ENCODE data around the gene RBM47. TPM values are rescaled to one million over a fixed set of nuclear protein-coding genes. Genes with fewer than 3 reads are reported as not detected.
"Not testable (repeated sequence)": the region's sequence is repeated elsewhere in the genome, so short reads cannot be mapped to it uniquely, and the experiment has no call there.

Gene RBM47
- total RNA-seq, 4 donors from 2014 or later = 182 to 423 (median 320) TPM

DNA sequence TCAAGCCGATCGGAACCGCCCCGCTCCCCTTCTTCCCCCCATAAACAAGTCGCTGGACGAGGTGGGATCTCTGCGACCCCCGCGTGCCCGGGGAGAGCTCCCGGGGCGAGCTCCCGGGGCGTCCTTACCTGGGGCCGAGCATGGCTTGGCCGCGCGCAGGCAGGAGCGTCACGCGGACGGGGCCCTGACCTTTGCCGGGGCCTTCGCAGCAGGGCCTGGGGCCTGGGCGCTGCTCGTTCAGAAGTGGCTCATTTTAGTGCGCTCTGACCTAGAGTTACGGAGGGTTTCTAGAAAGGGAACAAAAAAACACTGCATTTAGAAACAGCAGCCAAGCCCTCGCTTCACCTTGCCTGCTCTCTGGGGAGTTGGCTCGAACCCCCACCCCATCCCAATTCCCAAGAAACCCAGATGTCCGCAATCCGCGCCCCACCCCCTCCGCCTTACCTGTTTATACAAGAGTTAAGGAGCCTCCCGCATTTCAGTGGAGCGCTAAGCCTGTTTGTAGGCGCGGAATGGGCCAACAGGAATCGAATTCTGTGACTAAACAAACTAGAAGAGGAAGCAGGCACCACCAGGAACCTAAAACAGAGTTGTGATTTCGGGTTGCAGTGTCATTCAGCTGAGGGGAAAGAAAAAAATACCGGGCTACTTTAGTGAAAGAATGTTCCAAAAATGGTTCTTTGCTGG is 814 bp upstream of the RBM47 start:
- TF ChIP-seq POLR2A (IDR thresholded peaks at IDR 0.05) = no peak
- TF ChIP-seq, protein P1, sequence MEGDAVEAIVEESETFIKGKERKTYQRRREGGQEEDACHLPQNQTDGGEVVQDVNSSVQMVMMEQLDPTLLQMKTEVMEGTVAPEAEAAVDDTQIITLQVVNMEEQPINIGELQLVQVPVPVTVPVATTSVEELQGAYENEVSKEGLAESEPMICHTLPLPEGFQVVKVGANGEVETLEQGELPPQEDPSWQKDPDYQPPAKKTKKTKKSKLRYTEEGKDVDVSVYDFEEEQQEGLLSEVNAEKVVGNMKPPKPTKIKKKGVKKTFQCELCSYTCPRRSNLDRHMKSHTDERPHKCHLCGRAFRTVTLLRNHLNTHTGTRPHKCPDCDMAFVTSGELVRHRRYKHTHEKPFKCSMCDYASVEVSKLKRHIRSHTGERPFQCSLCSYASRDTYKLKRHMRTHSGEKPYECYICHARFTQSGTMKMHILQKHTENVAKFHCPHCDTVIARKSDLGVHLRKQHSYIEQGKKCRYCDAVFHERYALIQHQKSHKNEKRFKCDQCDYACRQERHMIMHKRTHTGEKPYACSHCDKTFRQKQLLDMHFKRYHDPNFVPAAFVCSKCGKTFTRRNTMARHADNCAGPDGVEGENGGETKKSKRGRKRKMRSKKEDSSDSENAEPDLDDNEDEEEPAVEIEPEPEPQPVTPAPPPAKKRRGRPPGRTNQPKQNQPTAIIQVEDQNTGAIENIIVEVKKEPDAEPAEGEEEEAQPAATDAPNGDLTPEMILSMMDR (IDR thresholded peaks at IDR 0.05) = no peak
- no peaks in the 10 kb centered on the region for H3K36me3 ChIP-seq
- H3K4me3 ChIP-seq = peak overlapping the region; percentile 47 to 74 (median 62)
- peaks cover 0 to 5% (median 0%) of the 10 kb centered on the region in 4 donors for H3K4me1 ChIP-seq
- H3K27ac ChIP-seq = peak overlapping the region; percentile 78 to 87 (median 79)
- DNase-seq = peak; percentile 57 to 72 (median 67)
- no peaks in the 10 kb centered on the region for H3K27me3 ChIP-seq
- H3K9me3 ChIP-seq = no peaks in the 10 kb centered on the region

DNA sequence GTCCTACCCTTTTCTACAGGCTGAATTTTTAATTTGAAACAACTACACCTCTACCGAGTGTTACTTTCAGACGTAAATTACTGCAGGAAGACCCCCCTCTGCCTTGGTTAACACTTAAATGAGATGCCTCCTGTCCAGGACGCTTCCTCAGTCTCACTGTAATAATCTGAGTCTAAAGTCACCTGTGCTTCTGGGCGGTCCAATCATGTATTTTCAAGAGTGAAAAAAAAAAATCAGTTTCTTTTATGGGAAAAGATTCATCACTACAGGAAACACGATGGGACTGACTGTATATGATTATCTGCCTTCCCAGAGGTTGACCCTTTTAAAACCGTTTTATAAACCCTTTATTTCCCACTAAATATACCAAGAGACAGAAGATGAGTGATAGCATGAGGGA is 776 bp downstream of the RBM47 start:
- TF ChIP-seq, protein P1 (IDR thresholded peaks at IDR 0.05) = no peak
- TF ChIP-seq POLR2A (IDR thresholded peaks at IDR 0.05) = peak in 1 of 2 donors; percentile 42
- no peak for DNase-seq

DNA sequence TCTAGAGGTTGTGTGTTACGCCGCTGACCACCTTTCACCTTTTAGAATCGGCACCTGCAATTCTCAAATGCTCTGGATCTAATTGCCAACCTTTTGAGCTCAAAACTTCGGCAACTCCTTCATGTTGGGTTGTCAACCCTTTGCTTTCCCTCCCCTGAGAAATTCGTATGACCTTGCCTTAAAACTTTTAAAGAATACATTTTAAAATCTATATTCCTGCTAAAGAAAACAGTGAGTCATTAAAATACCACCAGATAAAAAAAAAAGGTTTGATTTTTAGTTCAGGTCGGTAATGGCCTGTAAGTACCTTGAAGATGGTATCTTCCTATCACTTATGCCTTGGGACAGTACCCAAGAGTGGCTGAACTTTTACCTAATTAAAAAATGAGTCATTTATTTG is 1.3 kb downstream of the RBM47 start:
- H3K27me3 ChIP-seq, DNase-seq, H3K36me3 ChIP-seq, H3K9me3 ChIP-seq, H3K4me1 ChIP-seq: not testable (repeated sequence)
- Histone ChIP-seq H3K27ac (peak overlapping the region in 1 of 4 donors; percentile 32), H3K4me3 (peak overlapping the region in 2 of 4 donors; percentile 70 to 74)

More for the DNA sequence above, 776 bp downstream of the RBM47 start:
- Histone ChIP-seq H3K4me1 (peaks cover 0 to 5% (median 0%) of the 10 kb centered on the region in 4 donors), H3K27ac (peak overlapping the region; percentile 32 to 87 (median 78)), H3K36me3 (no peaks in the 10 kb centered on the region), H3K9me3 (no peaks in the 10 kb centered on the region), H3K27me3 (no peaks in the 10 kb centered on the region), H3K4me3 (peak overlapping the region; percentile 47 to 74 (median 62))

DNA sequence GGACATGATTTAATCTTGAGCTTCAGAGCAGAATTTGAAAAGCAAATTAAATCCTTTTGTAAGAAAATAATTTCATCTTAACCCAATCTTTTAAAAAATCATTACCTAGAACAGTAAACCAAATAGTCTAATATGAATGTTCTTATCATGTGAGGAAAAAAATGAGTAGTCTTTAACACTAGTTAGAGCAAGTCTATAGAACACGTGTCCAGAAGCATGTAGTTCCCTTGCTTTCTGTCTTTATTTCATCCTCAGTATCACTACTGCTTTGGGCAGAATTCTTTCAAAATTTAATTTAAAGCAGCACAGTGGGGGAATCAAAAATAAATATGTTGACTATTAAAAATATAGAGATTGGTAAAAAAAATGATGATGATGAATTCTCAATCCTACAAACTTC is 2.1 kb downstream of the RBM47 start:
- no peak overlapping the region for H3K27ac ChIP-seq
- peaks cover 0 to 5% (median 0%) of the 10 kb centered on the region in 4 donors for H3K4me1 ChIP-seq
- no peaks in the 10 kb centered on the region for H3K9me3 ChIP-seq
- DNase-seq = no peak
- H3K36me3 ChIP-seq = no peaks in the 10 kb centered on the region
- no peak for TF ChIP-seq POLR2A (IDR thresholded peaks at IDR 0.05)
- TF ChIP-seq, protein P1 (IDR thresholded peaks at IDR 0.05) = no peak
- H3K4me3 ChIP-seq = peak overlapping the region in 2 of 4 donors; percentile 4 to 74
- H3K27me3 ChIP-seq = no peaks in the 10 kb centered on the region

DNA sequence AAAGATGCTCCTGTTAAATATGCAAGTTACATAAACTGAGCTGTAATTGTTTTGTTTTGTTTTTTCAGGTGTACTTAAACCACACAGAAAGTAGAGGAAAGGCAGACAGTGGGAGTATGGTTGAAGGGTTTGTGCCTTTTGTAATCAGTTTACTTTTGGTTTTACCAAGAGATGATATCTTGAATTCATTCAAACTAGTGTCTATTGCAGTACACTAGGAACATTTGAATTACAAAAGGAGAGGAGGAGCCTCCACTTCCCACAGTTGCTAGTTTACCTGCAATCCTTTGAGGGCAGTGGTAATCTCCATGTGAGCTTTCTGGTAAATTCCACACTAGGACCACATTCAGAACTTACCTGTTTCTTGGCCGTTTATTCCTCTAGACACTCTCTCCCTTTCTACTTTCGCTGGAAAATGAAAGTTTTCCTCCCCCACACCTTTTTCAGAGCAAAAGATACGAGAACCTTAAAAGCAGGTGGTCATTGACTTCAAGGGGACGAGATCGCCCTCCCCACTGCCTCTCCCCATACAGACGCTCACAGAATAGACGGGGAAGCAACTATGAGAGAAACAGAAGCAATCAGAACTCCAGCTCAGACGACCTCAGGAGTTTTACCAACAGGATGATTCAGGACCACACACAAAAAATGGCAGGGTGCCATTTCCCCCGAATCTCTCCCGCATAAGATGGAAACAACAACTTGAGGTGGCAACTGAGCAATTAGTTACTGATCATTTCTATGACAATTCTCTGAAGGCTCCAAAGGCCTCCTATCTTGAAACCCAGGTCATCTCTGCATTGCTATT is 3.3 kb downstream of the RBM47 start:
- TF ChIP-seq POLR2A (IDR thresholded peaks at IDR 0.05) = no peak
- TF ChIP-seq, protein P1 (IDR thresholded peaks at IDR 0.05) = no peak
- H3K9me3 ChIP-seq = no peaks in the 10 kb centered on the region
- H3K4me1 ChIP-seq = peaks cover 0 to 5% (median 0%) of the 10 kb centered on the region in 4 donors
- no peaks in the 10 kb centered on the region for H3K27me3 ChIP-seq
- H3K4me3 ChIP-seq = peak overlapping the region in 2 of 4 donors; percentile 4 to 74
- no peak for DNase-seq
- H3K36me3 ChIP-seq = no peaks in the 10 kb centered on the region
- peak overlapping the region in 1 of 4 donors; percentile 10 for H3K27ac ChIP-seq

DNA sequence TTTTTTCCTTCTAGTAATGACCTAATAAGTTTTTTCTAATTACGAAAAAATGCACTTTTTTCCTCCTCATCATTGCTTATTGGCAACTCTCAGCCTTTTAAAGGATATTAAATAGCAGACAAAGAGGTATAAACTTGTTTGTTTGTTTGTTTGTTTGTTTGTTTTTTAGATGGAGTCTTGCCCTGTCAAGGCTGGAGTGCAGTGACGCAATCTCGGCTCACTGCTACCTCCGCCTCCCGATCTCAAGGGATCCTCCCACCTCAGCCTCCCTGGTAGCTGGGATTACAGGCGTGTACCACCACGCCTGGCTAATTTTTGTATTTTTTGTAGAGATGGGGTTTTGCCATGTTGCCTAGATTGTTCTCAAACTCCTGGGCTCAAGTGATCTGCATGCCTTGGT is 6.0 kb downstream of the RBM47 start:
- no peaks in the 10 kb centered on the region for H3K4me1 ChIP-seq
- no peaks in the 10 kb centered on the region for H3K27me3 ChIP-seq
- H3K4me3 ChIP-seq = no peak overlapping the region
- H3K36me3 ChIP-seq = no peaks in the 10 kb centered on the region
- no peak overlapping the region for H3K27ac ChIP-seq
- no peak for DNase-seq
- no peaks in the 10 kb centered on the region for H3K9me3 ChIP-seq
- TF ChIP-seq POLR2A (IDR thresholded peaks at IDR 0.05) = no peak
- TF ChIP-seq, protein P1 (IDR thresholded peaks at IDR 0.05) = no peak

All from Peyer's patch (tissue), 4 donors.